Panc1 (cell line): ENCODE measurements around the gene PDE1A.

ENCODE experiments used
- CTCF ChIP-seq: fragments of 450-650 bp; IDR thresholded peaks from 2 replicates; pipeline ENCODE4 v1.5.1; 2017; ENCODE audit warnings: mild to moderate bottlenecking
- POLR2AphosphoS5 ChIP-seq: IDR thresholded peaks from 2 replicates; pipeline ENCODE4 v1.6.1; 2012; ENCODE audit warnings: mild to moderate bottlenecking, low read depth, low read length, moderate library complexity
- SIN3A ChIP-seq: IDR thresholded peaks from 2 replicates; pipeline ENCODE4 v1.6.1; 2012; ENCODE audit warnings: low read depth, mild to moderate bottlenecking, low read length, moderate library complexity, borderline replicate concordance; ENCODE audit not compliant: insufficient read depth

GRCh38 chr2:182144041-182144775 lies 282.6 kb downstream of the PDE1A start:
- TF ChIP-seq CTCF (no peak), SIN3A (no peak), POLR2AphosphoS5 (no peak)
